Measurements from ENCODE around the gene NALF2. TPM values are rescaled to one million over a fixed set of nuclear protein-coding genes. Genes with fewer than 3 reads are reported as not detected.

The NALF2 gene
- under 1 TPM; 0.51 to 0.91 (median 0.79) TPM for polyA plus RNA-seq (ENCODE audit: insufficient read length in 4 of 4)

DNA sequence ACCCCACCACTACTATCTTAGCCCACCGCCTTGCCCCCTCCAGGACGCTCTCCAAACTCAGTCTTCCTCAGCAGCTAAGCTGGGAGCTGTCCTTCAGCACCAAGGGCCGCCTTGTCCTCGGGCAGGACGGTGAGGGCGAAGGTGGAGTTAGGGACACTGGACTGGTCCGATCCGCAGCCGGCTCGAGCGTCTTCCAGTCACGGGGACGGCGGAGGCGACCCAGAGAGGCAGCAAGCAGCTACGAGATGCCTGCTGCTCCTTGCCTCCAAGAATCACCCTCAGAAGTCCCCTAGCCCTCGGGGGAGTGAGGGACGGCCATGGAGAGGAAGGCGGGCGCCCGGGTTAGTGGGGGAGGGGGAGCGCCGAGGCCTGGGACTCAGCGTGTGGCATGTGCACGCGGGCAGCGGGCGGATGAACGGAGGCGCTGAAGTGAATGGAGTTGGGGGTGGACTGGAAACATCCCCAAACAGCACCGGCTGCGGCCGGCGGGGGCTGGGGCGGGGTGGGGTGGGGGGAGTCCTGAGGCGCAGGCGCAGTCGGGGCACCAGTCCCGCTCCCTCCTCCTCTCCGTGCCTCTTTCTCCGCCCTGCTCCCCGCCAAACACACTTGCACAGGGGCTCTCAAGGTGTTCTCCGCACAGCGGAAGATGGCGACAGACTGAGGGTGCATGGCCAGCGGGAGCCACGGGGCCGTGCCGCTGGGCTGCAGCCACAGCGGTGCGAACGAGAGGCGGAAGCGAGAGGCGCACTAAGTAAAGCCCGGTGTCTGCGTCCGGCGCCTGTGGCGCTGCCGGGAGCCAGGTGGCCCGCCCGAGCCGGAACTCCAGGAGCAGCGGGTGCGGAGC lies at the start of gene NALF2:
Gene NALF2 (plus strand): TSS at position 545 of the 844 bp plus-strand sequence. CDS start 957 bp downstream, outside the sequence.
- peak; percentile 36 to 64 (median 50) for DNase-seq (ENCODE audit: low read depth in 4 of 4, low spot score in 2 of 4)

DNA sequence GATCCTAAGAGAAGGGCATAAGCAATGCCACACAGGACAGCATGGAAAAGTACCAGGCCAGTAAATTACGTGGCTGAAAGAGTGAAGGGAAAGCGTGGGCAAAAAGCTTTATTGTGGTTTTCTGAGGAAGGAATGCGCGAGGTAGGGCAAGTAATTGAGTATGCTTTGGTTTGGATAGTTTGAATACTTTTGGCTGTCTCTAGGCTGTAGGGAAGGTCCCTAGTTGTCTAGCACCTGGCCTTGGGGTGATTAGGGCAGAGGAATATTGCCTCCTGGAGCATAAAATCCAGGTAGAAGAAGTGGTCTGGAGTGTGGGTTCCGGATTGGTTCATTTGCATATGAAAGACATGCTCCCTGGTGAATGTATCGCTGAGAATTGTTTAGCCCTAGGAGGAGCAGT lies 46.4 kb upstream of the NALF2 start:
- no peak for DNase-seq (ENCODE audit: low read depth in 4 of 4, low spot score in 2 of 4)

DNA sequence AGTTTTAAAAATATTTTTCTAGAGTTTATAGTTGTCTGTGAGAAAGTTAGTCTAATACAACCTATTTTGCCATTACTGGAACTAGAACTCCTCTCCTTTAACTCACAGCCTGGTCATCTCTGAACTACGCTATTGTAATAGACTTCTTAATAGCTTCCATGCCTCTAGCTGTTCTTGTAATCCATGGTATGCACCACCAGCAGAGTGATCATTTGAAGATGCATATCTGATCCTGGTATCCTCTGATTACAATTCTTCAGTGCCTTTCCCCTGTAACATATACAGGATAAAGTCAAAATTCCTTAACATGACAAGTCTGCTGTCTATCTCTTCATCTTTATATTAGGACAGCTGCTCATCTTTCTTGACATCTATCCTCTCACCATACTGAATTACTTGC lies 37.6 kb upstream of the NALF2 start:
- DNase-seq (ENCODE audit: low read depth in 4 of 4, low spot score in 2 of 4) = no peak

DNA sequence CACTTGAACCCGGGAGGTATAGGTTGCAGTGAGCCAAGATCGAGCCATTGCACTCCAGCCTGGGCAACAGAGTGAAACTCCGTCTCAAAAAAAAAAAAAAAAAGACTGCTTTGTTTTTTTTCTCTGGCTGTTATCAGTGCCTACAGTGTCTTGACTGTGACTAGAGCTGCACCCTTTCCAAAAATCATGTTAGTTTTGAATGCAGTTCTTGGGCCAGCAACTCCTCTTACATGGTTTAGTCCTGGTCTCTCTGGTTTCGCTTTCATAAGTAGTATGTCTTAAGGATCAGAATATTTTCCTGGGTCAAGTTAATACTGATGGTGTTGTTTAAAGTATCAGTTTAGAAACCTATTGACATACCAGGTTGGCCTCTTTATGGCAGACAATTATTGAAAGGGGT lies 34.2 kb upstream of the NALF2 start:
- no peak for DNase-seq (ENCODE audit: low read depth in 4 of 4, low spot score in 2 of 4)

DNA sequence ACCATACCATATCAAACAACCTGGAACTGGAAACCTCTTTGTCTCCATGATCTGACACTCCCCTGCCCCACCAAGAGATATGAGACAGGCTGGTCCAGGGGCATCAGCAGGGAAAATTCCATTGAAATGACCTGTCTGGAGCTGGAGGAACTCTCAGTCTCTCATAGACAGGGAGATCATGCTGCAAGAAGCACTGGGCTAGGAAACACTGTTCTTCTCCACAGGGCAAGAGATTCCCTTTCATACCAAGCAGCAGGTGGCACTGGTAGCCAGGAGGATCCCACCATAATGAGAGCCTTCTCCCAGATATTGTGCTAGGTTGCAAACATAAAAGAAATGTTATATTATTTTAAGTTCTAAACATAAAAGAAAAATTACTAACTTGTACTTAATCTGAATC lies 14.5 kb upstream of the NALF2 start:
- no peak for DNase-seq (ENCODE audit: low read depth in 4 of 4, low spot score in 2 of 4)

DNA sequence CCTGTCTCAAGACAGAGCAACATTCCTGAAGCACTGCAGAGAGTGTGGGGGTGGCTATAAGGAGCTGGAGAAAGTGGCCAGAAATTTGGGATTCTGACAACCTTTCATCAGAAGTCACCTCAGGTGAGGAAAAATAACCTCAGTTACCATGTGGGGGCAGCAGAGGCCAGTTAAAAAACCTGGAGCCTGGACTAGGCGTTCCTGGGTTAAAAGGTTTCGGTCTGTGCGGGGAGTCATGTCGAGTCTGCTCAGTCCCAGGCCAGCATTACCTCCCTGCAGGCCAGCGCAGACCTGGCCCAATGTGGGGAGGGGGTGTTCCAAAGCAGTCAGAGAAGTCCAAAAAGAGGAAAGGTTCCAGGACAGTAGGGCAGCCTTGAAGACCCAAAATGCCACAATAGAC lies 10.9 kb upstream of the NALF2 start:
- DNase-seq (ENCODE audit: low read depth in 4 of 4, low spot score in 2 of 4) = no peak

DNA sequence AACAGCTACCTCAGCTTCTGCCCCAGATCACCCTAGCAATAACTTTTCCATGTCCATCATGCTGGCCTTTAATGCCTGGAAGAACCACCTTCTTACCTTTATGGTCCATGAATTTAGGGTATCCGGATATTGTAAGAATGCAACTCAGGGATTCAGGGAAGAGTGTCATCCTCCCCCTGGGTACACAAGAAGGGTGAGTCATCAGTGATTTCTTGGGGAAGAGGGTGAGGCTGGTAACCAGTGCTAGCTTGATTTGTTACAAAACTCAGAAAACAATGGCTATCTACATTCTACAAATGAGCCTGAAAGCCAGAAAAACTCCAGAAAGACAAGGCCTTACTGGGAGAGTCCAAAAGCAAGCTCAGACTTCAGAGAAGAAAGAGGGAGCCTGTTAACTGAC lies 10.4 kb upstream of the NALF2 start:
- DNase-seq (ENCODE audit: low read depth in 4 of 4, low spot score in 2 of 4) = no peak

DNA sequence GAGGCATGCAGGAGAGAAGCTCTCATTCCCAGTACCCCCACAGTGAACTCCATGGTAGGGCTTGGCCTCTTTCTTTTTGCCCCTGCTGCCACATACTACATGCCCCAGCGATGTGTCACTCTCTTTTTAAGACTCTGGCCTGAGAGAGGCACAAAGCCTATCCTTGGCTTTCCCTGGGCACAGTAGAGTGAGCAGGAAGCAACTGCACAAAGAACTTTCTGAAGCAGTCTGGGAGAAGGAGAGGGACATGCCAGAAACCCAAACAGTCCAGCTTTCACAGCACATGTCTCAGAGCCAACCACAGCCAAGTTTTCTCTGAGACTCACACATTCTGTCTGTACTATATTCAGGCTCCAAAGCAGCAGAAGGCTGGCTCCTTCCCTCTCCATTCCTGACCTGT lies 7.9 kb upstream of the NALF2 start:
- no peak for DNase-seq (ENCODE audit: low read depth in 4 of 4, low spot score in 2 of 4)

DNA sequence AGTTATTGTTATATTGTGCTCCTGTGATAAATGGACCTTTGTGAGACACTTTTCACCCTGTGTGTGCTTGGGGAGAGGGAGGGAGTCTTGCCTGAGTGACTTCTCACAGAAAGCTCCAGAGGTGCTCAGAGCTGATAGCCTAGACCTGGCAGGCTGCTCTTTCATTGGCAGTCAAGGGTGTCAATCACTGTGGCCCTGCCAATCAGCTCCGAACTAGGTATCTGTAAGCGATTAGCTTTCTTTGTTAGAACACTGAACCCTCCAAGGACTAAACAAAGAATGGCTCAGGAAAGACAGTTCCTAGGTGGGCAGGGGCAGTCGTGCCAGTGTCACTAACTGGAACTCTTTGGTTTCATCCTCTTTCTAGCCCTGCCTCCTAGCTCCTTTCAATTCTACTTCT lies 2.7 kb upstream of the NALF2 start:
- no peak for DNase-seq (ENCODE audit: low read depth in 4 of 4, low spot score in 2 of 4)

DNA sequence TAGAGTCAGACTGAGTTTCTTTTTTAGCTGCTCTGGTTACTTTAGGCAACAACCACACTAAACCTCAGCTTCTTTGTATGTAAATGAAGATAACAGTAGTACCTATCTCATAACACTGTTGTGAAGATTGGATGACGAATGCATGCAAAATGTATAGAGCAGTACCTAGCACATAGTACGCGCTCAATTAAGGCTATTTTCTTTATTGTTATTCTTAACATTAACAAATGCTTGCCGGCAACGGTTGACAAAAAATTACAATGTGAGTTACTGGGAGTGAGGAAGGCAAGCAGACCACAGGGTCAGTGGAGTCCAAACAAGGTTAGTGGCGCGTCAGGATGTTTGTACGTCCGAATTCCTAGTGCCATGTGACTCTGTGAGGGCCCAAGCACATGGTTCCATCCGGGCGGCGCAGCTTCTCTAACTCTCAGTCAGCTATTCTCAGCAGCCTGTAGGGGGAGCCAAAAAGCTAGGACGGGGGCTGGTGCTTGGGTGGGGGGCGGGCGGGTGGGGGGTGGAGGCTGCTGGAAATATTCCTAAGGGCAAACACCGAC lies 821 bp upstream of the NALF2 start:
- no peak for DNase-seq (ENCODE audit: low read depth in 4 of 4, low spot score in 2 of 4)

DNA sequence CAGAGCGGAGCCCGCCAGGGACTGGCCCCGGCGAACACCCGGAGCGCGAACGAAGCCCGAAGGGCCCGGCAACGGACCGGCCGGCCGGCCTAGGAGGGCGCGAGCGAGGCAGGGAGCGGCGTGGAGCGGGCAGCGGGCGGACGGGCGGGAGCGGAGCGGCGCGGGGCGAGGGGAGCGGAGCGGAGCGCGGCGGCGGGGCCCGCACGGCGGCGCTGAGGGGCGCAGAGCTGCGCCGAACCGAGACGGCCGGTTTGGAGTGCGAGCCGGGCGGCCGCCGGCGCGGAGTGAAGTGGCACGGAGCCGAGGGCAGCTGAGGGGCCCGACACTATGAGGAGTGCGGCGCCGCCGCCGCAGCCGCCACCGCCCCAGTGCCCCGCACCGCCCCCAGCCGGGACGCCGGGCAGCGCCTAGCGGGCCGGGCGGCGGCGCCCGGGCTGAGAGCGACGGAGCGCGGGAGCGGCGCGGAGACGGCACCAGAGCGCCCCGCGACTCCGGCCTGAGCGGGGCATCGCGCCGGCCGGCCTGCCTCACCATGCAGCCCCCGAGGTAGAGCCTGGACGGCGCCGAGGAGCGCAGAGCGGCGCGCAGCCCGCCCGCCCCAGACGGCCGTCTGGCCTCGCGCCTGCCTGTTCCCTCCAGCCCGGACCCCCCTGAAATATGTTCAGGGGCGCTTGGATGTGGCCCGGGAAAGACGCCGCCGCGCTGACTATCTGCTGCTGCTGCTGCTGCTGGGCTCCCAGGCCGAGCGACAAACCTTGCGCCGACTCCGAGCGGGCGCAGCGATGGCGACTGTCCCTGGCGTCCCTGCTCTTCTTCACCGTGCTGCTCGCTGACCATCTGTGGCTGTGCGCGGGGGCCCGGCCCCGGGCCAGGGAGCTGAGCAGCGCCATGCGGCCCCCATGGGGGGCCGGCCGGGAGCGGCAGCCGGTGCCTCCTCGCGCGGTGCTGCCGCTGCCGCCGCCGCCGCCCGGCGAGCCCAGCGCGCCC lies 793 bp downstream of the NALF2 start:
- no peak for DNase-seq (ENCODE audit: low read depth in 4 of 4, low spot score in 2 of 4)

DNA sequence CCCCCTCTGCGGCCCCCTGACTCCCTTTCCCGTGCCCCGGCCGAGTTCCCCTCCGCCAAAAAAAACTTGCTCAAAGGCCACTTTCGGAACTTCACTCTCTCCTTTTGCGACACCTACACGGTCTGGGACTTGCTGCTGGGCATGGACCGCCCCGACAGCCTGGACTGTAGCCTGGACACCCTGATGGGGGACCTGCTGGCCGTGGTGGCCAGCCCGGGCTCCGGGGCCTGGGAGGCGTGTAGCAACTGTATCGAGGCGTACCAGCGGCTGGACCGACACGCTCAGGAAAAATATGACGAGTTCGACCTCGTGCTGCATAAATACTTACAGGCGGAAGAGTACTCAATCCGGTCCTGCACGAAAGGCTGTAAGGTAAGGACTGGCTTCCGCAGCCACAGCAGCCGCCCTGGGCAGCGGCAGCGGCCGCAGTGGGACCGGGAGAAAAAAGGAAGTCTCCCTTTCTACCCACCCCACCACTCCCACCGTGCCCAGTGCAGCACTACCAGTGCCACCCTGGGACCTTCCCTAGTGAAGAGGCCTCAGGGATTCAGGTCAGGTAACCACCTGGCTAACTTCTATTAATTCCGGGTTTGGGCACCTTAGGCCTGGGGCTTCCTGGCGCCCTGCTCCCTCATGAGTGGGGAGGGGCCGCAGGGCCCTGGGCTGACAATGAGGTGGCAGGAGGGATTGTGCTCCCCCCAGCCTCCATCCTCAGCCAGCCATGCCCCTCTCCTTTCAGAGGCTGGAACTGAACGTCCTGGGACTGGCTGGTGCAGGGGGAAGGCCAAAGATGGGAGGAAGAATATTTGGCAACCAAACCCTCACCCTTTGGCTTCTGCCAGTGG lies 1.9 kb downstream of the NALF2 start:
- no peak for DNase-seq (ENCODE audit: low read depth in 4 of 4, low spot score in 2 of 4)

DNA sequence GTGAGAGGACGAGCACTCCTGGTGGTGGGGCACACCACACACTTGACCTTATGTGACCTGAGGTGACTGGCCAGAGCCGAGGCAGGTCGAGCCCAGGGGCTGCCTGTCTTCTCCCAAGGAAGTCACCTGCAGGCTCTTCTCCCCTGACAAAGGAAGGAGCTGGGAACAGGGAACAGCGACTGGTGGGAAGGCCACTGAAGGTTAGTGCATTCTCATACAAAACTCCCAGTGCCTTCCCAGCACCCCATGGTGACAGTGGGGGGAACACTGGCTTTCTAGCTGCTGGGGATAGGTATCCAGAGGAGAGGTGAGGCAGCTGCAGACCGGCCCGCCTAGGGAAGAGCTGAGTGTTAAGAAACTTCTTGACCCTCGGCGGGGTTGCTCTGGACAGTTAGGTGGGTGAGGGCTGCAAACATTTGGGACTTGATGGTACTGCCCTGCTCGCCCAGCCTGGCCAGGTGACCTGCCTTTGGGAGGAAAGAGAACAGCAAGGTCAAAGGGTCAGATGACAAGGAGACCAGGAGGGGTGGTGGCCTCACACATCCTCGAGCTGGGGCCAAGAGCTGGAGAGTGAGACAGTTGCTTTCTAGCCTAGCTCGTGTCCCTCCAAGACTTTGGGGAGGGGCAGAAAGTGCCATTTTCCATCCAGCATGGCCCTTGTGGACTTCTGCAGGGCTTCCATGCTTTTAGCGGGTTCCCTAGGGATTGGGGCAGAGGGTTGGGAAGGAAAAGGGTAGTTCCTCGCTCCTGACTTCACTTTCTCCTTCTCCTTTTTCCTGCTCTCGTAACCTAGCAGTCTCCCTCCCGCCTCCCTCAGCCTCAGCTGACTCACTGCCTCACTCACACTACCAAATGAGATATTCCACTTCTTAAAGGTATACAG lies 2.7 kb downstream of the NALF2 start:
- DNase-seq (ENCODE audit: low read depth in 4 of 4, low spot score in 2 of 4) = no peak

DNA sequence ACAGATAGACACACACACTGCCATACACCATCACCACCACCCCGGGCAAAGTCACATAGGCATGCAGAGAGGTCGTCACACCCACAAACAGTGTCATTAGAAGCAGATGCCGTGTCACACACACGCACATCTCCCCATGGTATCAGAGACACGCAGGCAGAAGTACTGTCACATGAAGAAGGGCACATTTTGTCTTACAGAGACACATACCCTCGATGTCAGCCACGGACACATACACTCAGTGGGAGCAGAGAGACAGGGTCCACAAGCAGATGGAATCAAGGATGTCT lies 3.3 kb downstream of the NALF2 start:
- DNase-seq (ENCODE audit: low read depth in 4 of 4, low spot score in 2 of 4) = no peak

DNA sequence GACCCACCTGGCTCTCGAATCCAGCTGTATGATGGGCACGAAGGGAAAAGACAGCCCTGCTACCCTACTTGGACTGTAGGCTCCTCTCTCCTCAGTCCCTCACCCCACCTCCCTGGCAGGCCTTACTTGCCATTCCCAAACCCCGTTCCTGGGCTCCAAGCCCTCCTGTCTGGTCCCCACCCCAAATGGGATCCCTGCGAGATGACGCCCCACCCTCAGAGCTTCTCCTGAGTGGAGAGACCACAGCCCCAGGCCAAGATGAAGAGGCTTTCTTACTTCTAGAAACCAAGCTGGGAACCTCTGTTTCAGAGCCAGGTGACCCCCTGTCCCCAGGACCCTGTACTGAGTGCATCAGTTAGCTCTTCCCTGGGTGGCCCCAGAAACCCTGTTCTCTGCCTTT lies 4.5 kb downstream of the NALF2 start:
- DNase-seq (ENCODE audit: low read depth in 4 of 4, low spot score in 2 of 4) = no peak

DNA sequence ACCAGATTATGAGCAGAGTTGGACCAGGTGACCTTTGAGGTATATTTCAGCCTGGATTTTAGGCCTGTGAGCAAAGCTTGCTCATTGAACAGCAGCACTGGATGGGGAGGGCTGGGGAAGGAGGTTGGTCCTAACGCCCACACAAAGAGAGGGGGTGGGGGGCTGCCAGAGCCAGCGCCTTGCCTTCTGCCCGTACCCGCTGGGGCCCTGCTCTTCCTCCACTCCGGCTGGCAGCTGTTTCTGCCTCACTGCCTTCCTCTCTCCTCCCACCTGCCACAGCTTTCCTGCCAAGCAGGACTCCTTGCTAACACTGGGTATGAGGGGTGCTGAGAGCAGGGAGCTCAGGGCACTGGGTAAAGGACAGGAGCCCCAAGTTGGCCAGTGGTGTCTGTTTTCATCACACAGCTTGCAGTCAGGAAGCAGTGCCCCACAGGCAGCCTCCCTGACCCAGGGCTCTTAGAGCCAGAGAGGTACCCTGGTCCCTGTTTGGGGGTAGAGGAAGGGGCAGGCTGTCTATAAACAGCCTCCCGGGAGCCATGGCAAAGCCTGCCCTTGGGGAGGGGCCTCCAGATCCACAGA lies 6.1 kb downstream of the NALF2 start:
- no peak for DNase-seq (ENCODE audit: low read depth in 4 of 4, low spot score in 2 of 4)

DNA sequence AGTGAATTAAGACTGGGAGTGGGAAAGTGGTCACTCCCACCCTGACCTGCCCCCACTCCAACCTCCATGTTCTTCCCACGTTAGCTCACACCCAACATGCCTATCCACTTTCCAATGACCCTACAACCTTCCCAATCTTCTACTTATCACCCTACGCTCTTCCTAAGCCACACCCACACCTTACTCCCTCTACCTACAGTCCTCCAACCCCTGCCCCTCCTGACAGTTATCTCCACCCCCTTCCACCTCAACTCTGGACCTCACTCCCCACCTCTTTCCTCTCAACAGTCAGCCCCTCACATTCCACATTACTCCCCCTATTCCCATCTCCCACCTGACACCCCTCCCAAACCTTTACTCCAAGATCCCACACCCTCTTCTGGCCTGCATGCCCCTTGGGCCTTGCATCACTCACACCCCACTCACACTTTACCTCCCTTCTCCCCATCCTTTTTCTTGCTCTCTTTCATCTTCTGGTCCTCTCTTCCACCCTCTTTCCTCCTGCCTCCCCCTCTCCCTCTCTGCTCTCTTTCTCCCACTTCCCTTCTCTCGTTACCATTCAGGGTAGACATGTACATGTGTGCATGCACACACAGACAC lies 6.9 kb downstream of the NALF2 start:
- no peak for DNase-seq (ENCODE audit: low read depth in 4 of 4, low spot score in 2 of 4)

DNA sequence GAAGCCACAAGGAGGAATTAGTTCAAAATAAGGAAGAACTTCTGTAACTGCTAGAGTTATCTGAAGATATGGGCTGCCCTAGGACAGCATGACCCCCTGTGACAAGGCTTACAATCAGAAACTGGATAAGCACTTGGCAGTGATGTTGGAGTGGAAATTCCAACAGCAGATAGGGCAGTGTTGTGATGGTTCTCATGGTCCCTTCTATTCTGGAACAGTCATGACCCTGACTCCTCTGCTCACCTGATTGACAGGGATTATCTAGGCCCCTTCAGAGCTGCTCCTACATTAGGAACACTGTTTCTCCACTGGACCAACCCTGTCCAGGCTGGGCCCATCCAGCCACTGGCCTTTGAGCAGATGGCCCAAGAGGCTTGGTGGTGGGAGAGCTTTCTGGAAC lies 17.9 kb downstream of the NALF2 start:
- DNase-seq (ENCODE audit: low read depth in 4 of 4, low spot score in 2 of 4) = no peak

DNA sequence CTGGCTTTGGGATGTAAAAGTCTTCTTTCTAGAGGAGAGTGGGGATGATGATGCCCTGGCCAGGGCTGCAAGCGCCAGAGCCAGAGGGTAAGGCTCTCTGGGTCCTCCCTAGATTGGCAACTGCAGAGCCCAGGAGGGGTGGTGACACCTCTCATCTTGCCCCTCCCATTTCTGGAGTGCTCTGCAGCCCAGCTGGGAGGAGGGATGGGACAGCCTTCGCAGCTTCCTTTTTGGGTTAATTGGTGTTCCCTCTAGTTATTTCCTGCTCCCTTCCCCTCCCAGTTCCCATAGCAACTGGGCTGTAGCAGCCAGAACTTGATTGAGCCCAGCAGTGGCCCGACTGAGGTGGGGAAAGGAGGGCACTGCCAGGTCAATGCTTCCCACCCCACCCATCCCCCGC lies 19.2 kb downstream of the NALF2 start:
- no peak for DNase-seq (ENCODE audit: low read depth in 4 of 4, low spot score in 2 of 4)
